GM20431 (cell line): ENCODE results near the gene CXCR6.
"Not testable (repeated sequence)": the region's sequence is repeated elsewhere in the genome, so short reads cannot be mapped to it uniquely, and the experiment has no call there.

Experiments used
- in situ Hi-C: fragments of 300-500 bp; cut with MseI, MboI; formaldehyde crosslinking; loops from one replicate; pipeline ENCODE4 v1.15.0; 2020; ENCODE audit warnings: low sequenced_read_pairs; ENCODE audit not compliant: unreplicated experiment

CXCR6 gene

GRCh38 chr3:45983770-45984169 lies 40.5 kb downstream of the CXCR6 start:
- in situ Hi-C loops, result no loop called here

GRCh38 chr3:45984331-45985312 lies 41.4 kb downstream of the CXCR6 start:
- in situ Hi-C loops, result no loop called here

- in situ Hi-C loops, result no loop called here
Observed at GRCh38 chr3:45985532-45986302, 42.5 kb downstream of the CXCR6 start.

- in situ Hi-C loops, result no loop called here
Observed at GRCh38 chr3:45986303-45986982, 43.2 kb downstream of the CXCR6 start.

GRCh38 chr3:45987368-45988291 lies 44.4 kb downstream of the CXCR6 start:
- in situ Hi-C loops, result no loop called here

GRCh38 chr3:45988362-45988761 lies 45.1 kb downstream of the CXCR6 start:
- in situ Hi-C loops, result no loop called here

- in situ Hi-C loops, result no loop called here
Observed at GRCh38 chr3:45988804-45989203, 45.5 kb downstream of the CXCR6 start.

GRCh38 chr3:45990181-45990580 lies 46.9 kb downstream of the CXCR6 start:
- in situ Hi-C loops, result no loop called here

GRCh38 chr3:45991341-45991740 lies 48.1 kb downstream of the CXCR6 start:
- in situ Hi-C loops, result no loop called here

GRCh38 chr3:45992133-45992729 lies 49.0 kb downstream of the CXCR6 start:
- in situ Hi-C loops, result no loop called here

- in situ Hi-C loops, result no loop called here
Observed at GRCh38 chr3:45992821-45993221, 49.6 kb downstream of the CXCR6 start.

- in situ Hi-C loops, result no loop called here
Observed at GRCh38 chr3:45993421-45994027, 50.3 kb downstream of the CXCR6 start.

GRCh38 chr3:45994419-45995235 lies 51.4 kb downstream of the CXCR6 start:
- in situ Hi-C loops, result no loop called here

GRCh38 chr3:45995236-45996192 lies 52.2 kb downstream of the CXCR6 start, which contains the start of gene FYCO1:
FYCO1 (minus strand) TSS chr3:45995824; CDS start chr3:45984910, 10,914 bp downstream.
- in situ Hi-C loops, result no loop called here

GRCh38 chr3:45997499-45997898 lies 54.2 kb downstream of the CXCR6 start:
- in situ Hi-C loops, result not testable (repeated sequence)

- in situ Hi-C loops, result no loop called here
Observed at GRCh38 chr3:45997942-45998341, 54.7 kb downstream of the CXCR6 start.
